DND-41 (cell line): ENCODE data around the gene NSD1.

Source experiments
- EZH2 ChIP-seq: IDR thresholded peaks from 3 replicates; pipeline ENCODE4 v1.6.1; 2012; ENCODE audit warnings: borderline replicate concordance, low read depth, mild to moderate bottlenecking, moderate library complexity, low read length, inconsistent platforms; ENCODE audit not compliant: severe bottlenecking
- TF ChIP-seq, protein P1 (sequence below): IDR thresholded peaks from 2 replicates; pipeline ENCODE4 v1.5.1; 2012; ENCODE audit warnings: borderline replicate concordance, low read length, moderate library complexity, mild to moderate bottlenecking; ENCODE audit not compliant: poor library complexity, severe bottlenecking; ENCODE audit errors: extremely low read depth

DNA sequence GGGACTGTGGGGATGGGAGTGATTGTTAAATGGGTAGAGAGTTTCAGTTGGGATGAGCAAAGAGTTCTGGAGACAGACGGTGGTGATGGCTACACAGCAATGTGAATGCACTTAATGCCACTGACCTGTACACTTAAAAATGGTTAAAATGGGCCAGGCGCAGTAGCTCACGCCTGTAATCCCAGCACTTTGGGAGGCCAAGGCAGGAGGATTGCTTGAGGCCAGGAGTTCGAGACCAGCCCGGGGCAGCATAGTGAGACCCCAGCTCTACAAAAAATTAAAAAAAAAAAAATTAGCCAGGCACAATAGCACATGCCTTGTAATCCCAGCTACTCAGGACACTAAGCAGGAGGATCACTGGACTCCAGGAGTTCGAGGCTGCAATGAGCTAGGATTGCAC lies 210.2 kb downstream of the NSD1 start:
- TF ChIP-seq, protein P1, sequence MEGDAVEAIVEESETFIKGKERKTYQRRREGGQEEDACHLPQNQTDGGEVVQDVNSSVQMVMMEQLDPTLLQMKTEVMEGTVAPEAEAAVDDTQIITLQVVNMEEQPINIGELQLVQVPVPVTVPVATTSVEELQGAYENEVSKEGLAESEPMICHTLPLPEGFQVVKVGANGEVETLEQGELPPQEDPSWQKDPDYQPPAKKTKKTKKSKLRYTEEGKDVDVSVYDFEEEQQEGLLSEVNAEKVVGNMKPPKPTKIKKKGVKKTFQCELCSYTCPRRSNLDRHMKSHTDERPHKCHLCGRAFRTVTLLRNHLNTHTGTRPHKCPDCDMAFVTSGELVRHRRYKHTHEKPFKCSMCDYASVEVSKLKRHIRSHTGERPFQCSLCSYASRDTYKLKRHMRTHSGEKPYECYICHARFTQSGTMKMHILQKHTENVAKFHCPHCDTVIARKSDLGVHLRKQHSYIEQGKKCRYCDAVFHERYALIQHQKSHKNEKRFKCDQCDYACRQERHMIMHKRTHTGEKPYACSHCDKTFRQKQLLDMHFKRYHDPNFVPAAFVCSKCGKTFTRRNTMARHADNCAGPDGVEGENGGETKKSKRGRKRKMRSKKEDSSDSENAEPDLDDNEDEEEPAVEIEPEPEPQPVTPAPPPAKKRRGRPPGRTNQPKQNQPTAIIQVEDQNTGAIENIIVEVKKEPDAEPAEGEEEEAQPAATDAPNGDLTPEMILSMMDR, result no peak
- no peak for TF ChIP-seq EZH2
